GM12864 (cell line): ENCODE results near the gene GALNT9.
"Not testable (repeated sequence)": the region's sequence is repeated elsewhere in the genome, so short reads cannot be mapped to it uniquely, and the experiment has no call there.

Experiments used
- DNase-seq: peaks from one replicate; pipeline ENCODE4 v3.0.0-alpha.2; 2011; ENCODE audit warnings: low read depth
- H3K4me3 ChIP-seq: 2 replicates; pipeline ENCODE4 v1.5.1; 2011; ENCODE audit warnings: mild to moderate bottlenecking, low read depth, low read length, control low read depth
- TF ChIP-seq, protein P1 (sequence below): IDR thresholded peaks from 2 replicates; pipeline ENCODE4 v1.5.1; 2011; ENCODE audit warnings: low read depth, mild to moderate bottlenecking, moderate library complexity, low read length, control low read depth, inconsistent platforms; ENCODE audit errors: missing control alignments

The GALNT9 gene

DNA sequence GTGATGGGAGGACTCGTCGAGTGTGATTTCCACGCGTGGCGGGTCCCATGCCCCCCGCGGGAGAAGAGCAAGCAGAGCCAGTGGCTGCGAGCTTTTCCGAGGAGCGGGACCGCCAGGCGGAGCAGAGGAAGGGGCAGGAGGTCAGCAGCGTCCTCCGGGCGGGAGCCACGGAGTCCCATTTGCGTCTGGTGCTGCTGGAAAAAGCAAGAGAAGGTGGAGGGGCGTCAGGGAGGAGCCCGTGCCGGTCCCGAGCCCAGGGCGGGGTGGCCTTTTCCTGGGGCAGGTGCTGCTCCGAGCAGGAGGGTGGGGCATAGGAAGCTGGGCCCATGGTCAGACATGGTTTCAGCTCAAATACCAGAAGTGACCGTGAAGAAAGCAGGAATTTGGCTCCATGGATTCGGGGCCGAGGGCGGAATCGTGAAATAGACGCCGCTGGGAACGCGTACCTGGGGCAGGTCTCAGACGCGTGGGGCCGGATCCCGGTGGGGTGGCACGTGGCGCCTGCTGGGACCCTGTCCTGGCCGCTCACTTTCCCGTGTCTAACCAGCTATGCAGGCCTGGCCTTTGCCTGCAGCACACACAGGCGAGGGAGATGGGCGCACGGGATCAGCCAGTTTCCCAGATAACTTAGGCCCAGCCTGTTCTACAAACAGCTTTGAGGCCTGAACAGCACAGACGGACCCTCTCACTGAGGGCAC lies 60.0 kb downstream of the GALNT9 start:
- DNase-seq = no peak
- H3K4me3 ChIP-seq = no peak overlapping the region
- TF ChIP-seq, protein P1, sequence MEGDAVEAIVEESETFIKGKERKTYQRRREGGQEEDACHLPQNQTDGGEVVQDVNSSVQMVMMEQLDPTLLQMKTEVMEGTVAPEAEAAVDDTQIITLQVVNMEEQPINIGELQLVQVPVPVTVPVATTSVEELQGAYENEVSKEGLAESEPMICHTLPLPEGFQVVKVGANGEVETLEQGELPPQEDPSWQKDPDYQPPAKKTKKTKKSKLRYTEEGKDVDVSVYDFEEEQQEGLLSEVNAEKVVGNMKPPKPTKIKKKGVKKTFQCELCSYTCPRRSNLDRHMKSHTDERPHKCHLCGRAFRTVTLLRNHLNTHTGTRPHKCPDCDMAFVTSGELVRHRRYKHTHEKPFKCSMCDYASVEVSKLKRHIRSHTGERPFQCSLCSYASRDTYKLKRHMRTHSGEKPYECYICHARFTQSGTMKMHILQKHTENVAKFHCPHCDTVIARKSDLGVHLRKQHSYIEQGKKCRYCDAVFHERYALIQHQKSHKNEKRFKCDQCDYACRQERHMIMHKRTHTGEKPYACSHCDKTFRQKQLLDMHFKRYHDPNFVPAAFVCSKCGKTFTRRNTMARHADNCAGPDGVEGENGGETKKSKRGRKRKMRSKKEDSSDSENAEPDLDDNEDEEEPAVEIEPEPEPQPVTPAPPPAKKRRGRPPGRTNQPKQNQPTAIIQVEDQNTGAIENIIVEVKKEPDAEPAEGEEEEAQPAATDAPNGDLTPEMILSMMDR = no peak

DNA sequence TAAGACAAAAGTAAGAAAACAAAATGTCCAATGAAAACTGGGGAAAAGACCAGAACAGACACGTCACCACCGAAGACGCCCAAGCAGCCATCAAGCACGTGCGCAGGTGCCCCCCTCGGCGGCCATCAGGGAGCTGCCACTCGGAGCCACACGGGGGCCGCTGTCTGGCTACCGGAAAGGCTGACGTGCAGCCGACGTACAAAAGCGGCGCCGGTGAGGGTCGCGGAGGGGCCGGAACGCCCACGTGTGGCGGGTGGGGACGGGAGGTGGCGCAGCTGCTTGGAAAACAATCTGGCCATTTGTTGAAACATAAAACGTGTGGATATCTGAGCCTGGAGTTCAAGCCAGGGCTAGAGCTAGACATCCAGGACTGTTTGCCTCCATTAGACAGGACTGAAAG lies 60.7 kb downstream of the GALNT9 start:
- TF ChIP-seq, protein P1 = no peak
- no peak overlapping the region for H3K4me3 ChIP-seq
- DNase-seq = no peak

DNA sequence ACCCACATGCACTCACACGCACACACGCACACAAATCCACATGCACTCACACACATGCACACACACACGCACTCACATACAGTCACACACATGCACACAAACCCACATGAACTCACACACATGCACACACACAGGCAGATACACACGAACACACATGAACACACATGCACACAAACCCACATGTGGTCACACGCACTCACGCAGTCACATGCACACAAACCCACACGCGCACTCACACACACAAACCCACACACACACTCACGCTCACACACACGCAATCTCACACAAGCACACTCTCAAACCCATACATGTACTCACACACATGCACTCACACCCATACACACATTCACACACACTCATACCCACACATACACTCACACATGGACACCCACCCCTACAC lies 61.5 kb downstream of the GALNT9 start:
- H3K4me3 ChIP-seq = no peak overlapping the region
- TF ChIP-seq, protein P1 = no peak
- DNase-seq = no peak

DNA sequence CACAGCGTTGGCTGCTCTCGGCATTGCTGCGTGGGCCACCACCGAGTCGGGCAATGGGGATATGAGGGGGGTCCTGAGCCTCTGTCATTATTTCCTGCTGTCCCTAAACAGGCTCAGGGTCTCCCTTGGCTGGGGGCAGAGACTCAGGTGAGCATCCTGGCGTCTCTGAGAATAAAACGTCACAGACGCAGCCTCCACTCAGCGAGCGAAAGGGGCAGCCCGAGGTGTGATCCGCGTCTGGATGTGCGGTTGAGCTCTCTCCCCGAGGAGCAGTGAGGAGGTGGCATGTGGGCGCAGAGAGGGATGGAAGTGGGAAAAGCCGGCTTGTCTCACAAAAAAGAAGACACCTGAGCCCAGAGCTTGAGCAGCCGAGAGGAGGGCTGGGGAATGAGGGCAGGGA lies 62.6 kb downstream of the GALNT9 start:
- H3K4me3 ChIP-seq = no peak overlapping the region

DNA sequence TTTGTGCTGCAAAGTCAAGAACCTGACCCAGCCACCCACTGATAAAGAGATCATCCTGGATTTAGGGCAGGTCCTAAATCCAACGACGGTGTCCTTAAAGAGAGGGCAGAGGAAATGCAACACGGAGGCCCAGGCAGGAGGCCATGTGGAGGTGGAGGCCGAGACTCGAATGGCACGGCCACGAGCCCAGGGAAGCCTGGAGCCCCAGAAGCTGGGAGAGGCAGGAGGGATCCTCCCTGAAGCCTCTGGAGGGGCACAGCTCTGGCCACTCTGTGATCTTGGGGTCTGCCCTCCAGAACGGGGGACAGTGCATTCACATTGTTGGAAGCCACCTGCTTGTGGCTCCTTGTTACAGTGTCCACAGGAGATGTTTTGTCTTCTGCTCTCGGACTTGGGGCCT lies 63.0 kb downstream of the GALNT9 start:
- H3K4me3 ChIP-seq = no peak overlapping the region
- DNase-seq = no peak
- TF ChIP-seq, protein P1 = no peak

More for the DNA sequence above, 62.6 kb downstream of the GALNT9 start:
- TF ChIP-seq, protein P1 = no peak
- no peak for DNase-seq

DNA sequence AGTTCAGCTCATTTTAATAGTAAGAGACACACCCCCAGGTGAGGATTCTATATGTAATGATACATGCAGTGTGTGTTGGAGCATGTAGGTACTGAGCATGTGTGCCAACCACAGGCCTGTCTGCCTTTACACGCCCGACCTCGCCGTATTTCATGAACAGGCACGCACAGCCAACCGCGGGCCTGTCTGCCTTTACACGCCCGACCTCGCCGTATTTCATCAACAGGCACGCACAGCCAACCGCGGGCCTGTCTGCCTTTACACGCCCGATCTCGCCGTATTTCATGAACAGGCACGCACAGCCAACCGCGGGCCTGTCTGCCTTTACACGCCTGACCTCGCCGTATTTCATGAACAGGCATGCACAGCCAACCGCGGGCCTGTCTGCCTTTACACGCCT lies 63.6 kb downstream of the GALNT9 start:
- not testable (repeated sequence) for DNase-seq, H3K4me3 ChIP-seq

DNA sequence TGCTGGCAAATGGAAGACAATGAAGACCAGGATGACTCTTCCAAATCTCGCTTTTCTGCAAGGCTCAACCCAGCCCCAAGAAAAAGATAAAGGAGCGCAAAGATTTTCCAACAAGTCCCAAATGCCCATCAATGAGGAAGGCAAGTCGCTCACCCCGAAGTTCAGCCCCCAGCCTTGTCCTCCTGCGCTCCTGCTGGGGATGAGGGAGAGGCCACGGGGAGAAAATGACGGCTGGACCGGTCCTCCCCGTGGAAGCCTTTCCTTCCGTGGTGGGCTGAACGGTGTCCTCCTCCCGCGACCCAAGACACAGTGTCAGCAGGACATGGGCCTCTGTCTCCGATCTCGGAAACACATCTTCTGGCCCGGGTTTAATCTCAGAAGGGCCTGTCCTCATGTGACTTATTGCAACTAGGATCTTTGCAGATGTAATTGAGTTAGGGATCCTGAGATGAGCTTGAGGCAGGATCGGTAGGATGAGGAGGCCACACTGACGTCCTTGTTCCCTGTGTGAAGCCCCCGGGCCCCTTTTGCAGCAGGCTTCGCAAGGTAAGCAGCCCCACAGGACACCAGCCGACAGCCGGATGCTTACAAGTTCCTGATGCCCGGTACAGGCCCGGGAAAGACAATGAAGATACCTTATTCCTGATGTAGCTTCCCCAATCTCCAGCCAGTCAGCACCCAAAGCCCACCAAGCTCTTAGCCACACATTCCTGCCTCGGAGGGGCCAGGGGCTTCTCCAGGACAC lies 64.2 kb downstream of the GALNT9 start:
- no peak overlapping the region for H3K4me3 ChIP-seq
- TF ChIP-seq, protein P1 = no peak
- DNase-seq = no peak
